Psoas muscle (tissue), 8 donors: ENCODE data around the gene COL4A1. TPM values are rescaled to one million over a fixed set of nuclear protein-coding genes. Genes with fewer than 3 reads are reported as not detected.
A peak's percentile ranks its signal among the peaks of the same experiment; 100 is the strongest.

Experiments
- ATAC-seq, 4 donors: fragments of 200-7000 bp; cut with Tn5 transposase; one replicate each; pipeline ENCODE4 v1.9.1; 2020; ENCODE audit warnings: moderate library complexity in 3 of 4, mild to moderate bottlenecking in 2 of 4
- DNase-seq, 2 donors: peaks; one replicate each; pipeline ENCODE4 v3.0.0-alpha.2; 2020
- H3K27ac ChIP-seq: fragments of 200-600 bp; one replicate; pipeline ENCODE4 v1.8.0; 2022
- H3K27me3 ChIP-seq, 3 donors: fragments of 200-600 bp in 1 of 3; one replicate each; pipeline versions ENCODE4 v1.6.1 to v1.8.0; 2013 to 2022; ENCODE audit warnings: low read length in 2 of 3, mild to moderate bottlenecking in 2 of 3, moderate library complexity in 1 of 3; ENCODE audit not compliant: insufficient read depth in 3 of 3
- H3K36me3 ChIP-seq, 2 donors: fragments of 200-600 bp in 1 of 2; one replicate each; pipeline versions ENCODE4 v1.6.1 to v1.8.0; 2013 to 2022; ENCODE audit warnings: low read depth in 1 of 2, mild to moderate bottlenecking in 1 of 2, moderate library complexity in 1 of 2; ENCODE audit not compliant: insufficient read depth in 1 of 2
- H3K4me1 ChIP-seq: fragments of 200-600 bp; one replicate; pipeline ENCODE4 v1.8.0; 2022
- H3K4me3 ChIP-seq: fragments of 200-600 bp; one replicate; pipeline ENCODE4 v1.8.0; 2022; ENCODE audit warnings: mild to moderate bottlenecking
- H3K9me3 ChIP-seq: fragments of 200-600 bp; one replicate; pipeline ENCODE4 v1.8.0; 2022
- WGBS, 3 donors: extraction: QIAGEN DNeasy Blood & Tissue Kit; methylation state at CpG; one replicate each; pipeline versions ENCODE4 v1.1.6 to v1.1.7; 2013; 5-methylcytosine and 5-hydroxymethylcytosine counted together
- intact Hi-C, 2 donors: fragments of 100-400 bp; cut with DNase I; formaldehyde crosslinking; loops; one replicate each; pipeline versions ENCODE4 v1.11.0 to v1.14.2; 2022
- polyA plus RNA-seq, 3 donors: library from polyadenylated mRNA; stranded (reverse); fragments of 200-250 nt; gene quantifications; one replicate each; pipeline ENCODE4 v1.2.3, GENCODE V29; 2013
- total RNA-seq, 4 donors: library from RNA; stranded (reverse); fragmentation: NEBNext Ultra II Directional in 2 of 4; extraction: Animal tissue kit (Norgen Biotek cat#: 25700) in 2 of 4; gene quantifications; one replicate each; pipeline versions ENCODE4 v1.2.1 to v1.2.4, GENCODE V29; 2021 to 2023
- TF ChIP-seq, protein P1 (sequence below): fragments of 200-600 bp; IDR thresholded peaks from one replicate; pipeline ENCODE4 v1.8.0; 2022; ENCODE audit warnings: antibody characterized with exemption
- donor health status: healthy with polysubstance abuse.
- donor health status: DM: no; HTN: no; CAD: no; lungs with moderate emphysema.
- donor health status: Bipolar disorder and iron deficiency.
- donor health status: healthy.
- donor health status: DM: yes; HTN: yes; CAD: no.
- donor health status: DM: no; HTN: no; CAD: no.
- donor health status: DM: no; HTN: no; CAD: no.
- donor health status: DM: yes; HTN: yes; CAD: no.

Gene COL4A1
- total and polyA plus RNA-seq, 7 donors, result 39.0 to 127 (median 97.0) TPM

DNA sequence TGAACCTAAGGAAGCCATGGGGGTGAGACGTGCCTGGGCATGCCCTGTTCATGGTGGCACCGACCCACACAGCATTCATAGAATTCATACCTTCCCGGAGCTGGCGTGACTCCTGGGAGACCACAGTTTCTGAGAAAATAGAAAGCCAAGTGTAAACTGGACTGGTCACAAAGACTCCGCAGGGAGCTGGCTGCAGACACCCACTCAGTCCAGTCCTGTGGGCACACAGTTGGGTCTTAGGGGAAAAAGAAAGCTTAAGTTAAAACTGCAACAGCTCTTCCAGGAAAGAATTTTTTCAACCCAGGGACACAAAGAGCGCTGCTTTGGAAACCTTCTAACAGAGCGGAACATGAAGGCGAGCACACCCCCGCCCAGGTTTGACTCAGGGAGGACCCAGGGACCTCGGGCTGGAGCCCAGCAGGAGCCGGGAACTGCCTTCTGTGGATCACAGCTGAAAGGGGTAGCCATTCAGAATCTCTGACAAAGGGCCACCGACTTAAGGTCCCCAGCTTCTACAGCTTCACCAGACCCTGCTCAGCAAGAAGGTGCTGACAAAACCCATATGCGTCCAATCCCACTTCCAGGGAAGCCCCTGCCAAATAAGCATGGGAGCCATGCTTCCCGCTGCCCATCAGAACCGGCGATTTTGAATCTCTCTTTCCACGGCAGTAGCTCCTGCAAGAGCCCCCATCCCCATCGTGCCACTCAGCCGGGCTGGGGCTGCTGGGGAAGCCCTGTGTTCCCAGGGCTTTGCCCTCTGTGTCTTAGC lies 183.7 kb downstream of the COL4A1 start:
- no peaks in the 10 kb centered on the region for H3K9me3 ChIP-seq
- DNase-seq (no peak), ATAC-seq (peak in 1 of 4 donors; percentile 47)
- H3K4me3 ChIP-seq, result no peak overlapping the region
- peaks cover 18% of the 10 kb centered on the region for H3K4me1 ChIP-seq
- no peaks in the 10 kb centered on the region for H3K27me3 ChIP-seq
- intact Hi-C loops, result no loop called here
- no peaks in the 10 kb centered on the region for H3K36me3 ChIP-seq
- H3K27ac ChIP-seq, result peak overlapping the region; percentile 63
- 61 to 72% (median 65%) methylated on average over 19 of the region's 19 CpGs for WGBS, 3 donors
- TF ChIP-seq, protein P1, sequence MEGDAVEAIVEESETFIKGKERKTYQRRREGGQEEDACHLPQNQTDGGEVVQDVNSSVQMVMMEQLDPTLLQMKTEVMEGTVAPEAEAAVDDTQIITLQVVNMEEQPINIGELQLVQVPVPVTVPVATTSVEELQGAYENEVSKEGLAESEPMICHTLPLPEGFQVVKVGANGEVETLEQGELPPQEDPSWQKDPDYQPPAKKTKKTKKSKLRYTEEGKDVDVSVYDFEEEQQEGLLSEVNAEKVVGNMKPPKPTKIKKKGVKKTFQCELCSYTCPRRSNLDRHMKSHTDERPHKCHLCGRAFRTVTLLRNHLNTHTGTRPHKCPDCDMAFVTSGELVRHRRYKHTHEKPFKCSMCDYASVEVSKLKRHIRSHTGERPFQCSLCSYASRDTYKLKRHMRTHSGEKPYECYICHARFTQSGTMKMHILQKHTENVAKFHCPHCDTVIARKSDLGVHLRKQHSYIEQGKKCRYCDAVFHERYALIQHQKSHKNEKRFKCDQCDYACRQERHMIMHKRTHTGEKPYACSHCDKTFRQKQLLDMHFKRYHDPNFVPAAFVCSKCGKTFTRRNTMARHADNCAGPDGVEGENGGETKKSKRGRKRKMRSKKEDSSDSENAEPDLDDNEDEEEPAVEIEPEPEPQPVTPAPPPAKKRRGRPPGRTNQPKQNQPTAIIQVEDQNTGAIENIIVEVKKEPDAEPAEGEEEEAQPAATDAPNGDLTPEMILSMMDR, result no peak

DNA sequence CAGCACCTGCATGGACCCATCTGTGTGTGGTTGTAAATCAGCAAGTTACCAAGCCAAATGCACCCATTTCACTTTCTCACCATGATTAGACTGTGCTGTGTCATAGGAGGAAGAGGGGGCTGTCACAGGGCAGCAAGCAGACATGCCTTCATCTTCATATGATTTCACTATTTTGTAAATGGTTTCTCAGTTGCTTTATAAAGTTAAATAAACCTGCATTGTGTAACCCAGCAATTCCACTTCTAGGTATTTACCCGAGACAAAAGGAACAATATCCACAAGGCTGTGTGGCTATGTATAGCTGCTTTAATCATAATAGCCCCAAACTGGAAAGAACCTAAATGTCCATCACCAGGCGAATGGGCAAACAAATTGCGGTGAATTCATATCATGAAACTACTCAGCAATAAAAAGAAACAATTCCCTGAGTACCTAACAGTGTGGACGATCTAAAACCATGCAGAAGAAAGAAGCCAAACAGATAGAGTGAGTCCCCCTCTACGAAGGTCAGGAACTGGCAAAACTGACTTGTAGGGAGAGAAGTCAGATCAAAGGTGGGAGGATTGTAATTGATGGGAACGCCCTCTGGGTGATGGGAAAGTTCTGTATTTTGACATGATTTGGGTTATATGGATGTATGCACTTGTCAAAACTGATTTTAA lies 185.4 kb downstream of the COL4A1 start:
- 72 to 73% (median 72%) methylated on average over 6 of the region's 6 CpGs for WGBS, 3 donors
- intact Hi-C loops, result no loop called here
- Histone ChIP-seq H3K4me1 (peaks cover 9% of the 10 kb centered on the region), H3K36me3 (no peaks in the 10 kb centered on the region), H3K9me3 (no peaks in the 10 kb centered on the region), H3K27ac (peak overlapping the region; percentile 63), H3K4me3 (no peak overlapping the region), H3K27me3 (no peaks in the 10 kb centered on the region)
- no peak for ATAC-seq
- TF ChIP-seq, protein P1, result no peak
- DNase-seq, result no peak

DNA sequence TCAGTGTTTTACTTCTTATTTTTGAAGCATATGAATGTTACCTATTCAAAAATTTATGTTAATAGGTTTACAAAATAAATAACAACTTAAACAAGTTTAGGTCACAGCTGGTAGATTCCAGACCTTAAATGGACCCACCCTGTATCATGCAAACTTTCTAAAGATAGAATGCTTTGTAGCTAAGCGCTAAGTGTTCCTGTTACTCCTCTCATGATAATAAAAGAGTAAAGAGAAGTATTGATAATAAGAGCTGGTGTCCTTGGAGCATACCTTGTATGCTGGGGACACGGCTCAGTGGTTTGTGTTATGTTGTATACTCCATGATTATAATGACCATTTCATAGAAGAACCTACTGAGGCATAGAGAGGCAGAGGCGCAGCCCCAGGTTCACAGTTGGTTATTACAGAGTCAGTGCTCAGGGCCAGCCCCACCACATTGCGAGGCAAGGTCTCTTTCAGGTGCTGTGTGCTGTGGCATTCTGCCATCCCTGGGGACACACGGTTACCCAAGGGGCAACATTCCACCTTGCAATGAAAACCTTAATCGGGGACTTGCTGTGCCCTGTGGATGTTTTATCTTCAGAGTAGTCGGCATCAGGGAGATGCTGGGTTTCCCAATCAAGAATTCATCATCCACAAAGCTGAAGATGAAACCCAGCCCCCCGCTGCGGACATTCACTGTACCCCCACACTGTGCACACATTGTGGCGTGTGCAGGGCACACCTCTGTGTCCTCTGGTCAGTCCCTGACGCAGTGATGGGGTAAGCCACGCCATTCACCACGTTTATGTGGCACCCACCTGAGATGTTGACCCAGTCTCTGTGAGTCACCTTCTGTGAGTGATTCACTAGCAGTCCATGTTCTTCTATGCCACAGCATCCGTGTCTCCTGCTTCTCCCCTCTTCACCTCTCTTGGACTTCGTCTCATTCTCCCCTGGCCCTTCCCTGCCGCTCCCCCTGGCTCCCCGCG lies 186.7 kb downstream of the COL4A1 start:
- 85 to 89% (median 86%) methylated on average over 18 of the region's 18 CpGs for WGBS, 3 donors
- Histone ChIP-seq H3K4me1 (no peaks in the 10 kb centered on the region), H3K27me3 (no peaks in the 10 kb centered on the region), H3K36me3 (no peaks in the 10 kb centered on the region), H3K27ac (no peak overlapping the region), H3K9me3 (no peaks in the 10 kb centered on the region), H3K4me3 (no peak overlapping the region)
- peak in 3 of 4 donors; percentile 31 to 53 (median 48) for ATAC-seq
- intact Hi-C loops, result loop anchor here in 1 of 2 donors (5.0 kb wide), 2 partner anchors 333 to 1158 kb away; partner anchors contain the start of gene IRS2
- TF ChIP-seq, protein P1, result no peak
- DNase-seq, result no peak

DNA sequence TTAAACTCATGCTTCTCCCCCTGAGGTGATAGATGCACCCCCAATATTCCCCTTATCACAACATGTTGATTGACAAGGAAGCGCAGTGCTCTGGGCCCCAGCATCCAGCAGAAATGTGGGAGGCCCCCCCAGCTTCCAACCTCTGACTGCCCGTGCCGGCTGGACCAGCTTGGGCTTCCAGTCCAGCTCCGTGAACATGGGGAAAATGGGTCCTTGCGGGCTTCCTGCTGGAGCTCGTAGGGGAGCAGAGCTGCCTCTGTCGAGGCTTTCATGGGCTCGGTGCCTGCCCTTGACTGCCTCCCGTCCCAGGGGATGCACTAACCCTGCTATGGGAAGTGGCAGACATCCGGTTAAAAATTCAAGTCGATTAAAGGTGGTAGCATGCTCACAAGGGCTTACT lies 188.9 kb downstream of the COL4A1 start:
- Histone ChIP-seq H3K36me3 (no peaks in the 10 kb centered on the region), H3K27me3 (no peaks in the 10 kb centered on the region), H3K4me1 (no peaks in the 10 kb centered on the region), H3K4me3 (no peak overlapping the region), H3K9me3 (no peaks in the 10 kb centered on the region), H3K27ac (no peak overlapping the region)
- intact Hi-C loops, result loop anchor here in 1 of 2 donors (5.0 kb wide), 2 partner anchors 331 to 1156 kb away; partner anchors contain the start of gene IRS2
- WGBS, 3 donors, result 49 to 64% (median 53%) methylated on average over 11 of the region's 11 CpGs
- TF ChIP-seq, protein P1, result no peak
- ATAC-seq (no peak), DNase-seq (no peak)
